Daoy (cell line): ENCODE measurements around the gene MAPK6. TPM values are rescaled to one million over a fixed set of nuclear protein-coding genes. Genes with fewer than 3 reads are reported as not detected.
A peak's percentile ranks its signal among the peaks of the same experiment; 100 is the strongest.

Experiments used
- DNase-seq: peaks from one replicate; pipeline ENCODE4 v3.0.0-alpha.2; 2015; ENCODE audit warnings: low read depth
- total RNA-seq: library from RNA; depleted of rRNA; stranded (reverse); fragments of >200 nt; shearing (Covaris generic); gene quantifications from 2 replicates; pipeline ENCODE4 v1.2.3, GENCODE V29; 2014

Gene MAPK6
- total RNA-seq, 1 experiment from 2014 or later = 113 TPM

- peak; percentile 97 for DNase-seq
Measured at GRCh38 chr15:52010633-52011595, 8.1 kb upstream of the MAPK6 start.

- DNase-seq = no peak
Measured at GRCh38 chr15:52011711-52012144, 7.3 kb upstream of the MAPK6 start.

GRCh38 chr15:52012210-52012609 is 6.8 kb upstream of the MAPK6 start:
- no peak for DNase-seq

- DNase-seq = peak; percentile 37
Measured at GRCh38 chr15:52013151-52013791, 5.7 kb upstream of the MAPK6 start.

GRCh38 chr15:52014616-52015015 is 4.4 kb upstream of the MAPK6 start:
- DNase-seq = no peak

- no peak for DNase-seq
Measured at GRCh38 chr15:52016316-52016715, 2.7 kb upstream of the MAPK6 start.

- DNase-seq = no peak
Measured at GRCh38 chr15:52018244-52018643, 775 bp upstream of the MAPK6 start.

- peak; percentile 96 for DNase-seq
Measured at GRCh38 chr15:52019394-52020220, 588 bp downstream of the MAPK6 start.

- DNase-seq = no peak
Measured at GRCh38 chr15:52020221-52021085, 1.4 kb downstream of the MAPK6 start.

- peak; percentile 97 for DNase-seq
Measured at GRCh38 chr15:52021128-52021671, 2.2 kb downstream of the MAPK6 start.

- DNase-seq = peak; percentile 31
Measured at GRCh38 chr15:52021892-52022540, 3.0 kb downstream of the MAPK6 start.

GRCh38 chr15:52023169-52023922 is 4.3 kb downstream of the MAPK6 start:
- DNase-seq = no peak

GRCh38 chr15:52028431-52029093 is 9.5 kb downstream of the MAPK6 start:
- DNase-seq = no peak

GRCh38 chr15:52030010-52030409 is 11.0 kb downstream of the MAPK6 start:
- DNase-seq = no peak

GRCh38 chr15:52031556-52031955 is 12.5 kb downstream of the MAPK6 start:
- DNase-seq = no peak

GRCh38 chr15:52037889-52038505 is 19.0 kb downstream of the MAPK6 start:
- no peak for DNase-seq

GRCh38 chr15:52039925-52040781 is 21.1 kb downstream of the MAPK6 start:
- no peak for DNase-seq
